EL (cell line): ENCODE results near the gene ST6GALNAC6.
A peak's percentile ranks its signal among the peaks of the same experiment; 100 is the strongest.

ENCODE experiments used
- DNase-seq: peaks from one replicate; pipeline ENCODE4 v3.0.0-alpha.2; 2016

The ST6GALNAC6 gene

GRCh38 chr9:127915801-127916719, 16.7 kb upstream of the ST6GALNAC6 start:
- DNase-seq: no peak

GRCh38 chr9:127915325-127915752, 15.9 kb upstream of the ST6GALNAC6 start:
- no peak for DNase-seq

- DNase-seq: no peak
Measured at GRCh38 chr9:127913682-127914081, 14.3 kb upstream of the ST6GALNAC6 start.

GRCh38 chr9:127912882-127913281, 13.5 kb upstream of the ST6GALNAC6 start:
- no peak for DNase-seq

DNA sequence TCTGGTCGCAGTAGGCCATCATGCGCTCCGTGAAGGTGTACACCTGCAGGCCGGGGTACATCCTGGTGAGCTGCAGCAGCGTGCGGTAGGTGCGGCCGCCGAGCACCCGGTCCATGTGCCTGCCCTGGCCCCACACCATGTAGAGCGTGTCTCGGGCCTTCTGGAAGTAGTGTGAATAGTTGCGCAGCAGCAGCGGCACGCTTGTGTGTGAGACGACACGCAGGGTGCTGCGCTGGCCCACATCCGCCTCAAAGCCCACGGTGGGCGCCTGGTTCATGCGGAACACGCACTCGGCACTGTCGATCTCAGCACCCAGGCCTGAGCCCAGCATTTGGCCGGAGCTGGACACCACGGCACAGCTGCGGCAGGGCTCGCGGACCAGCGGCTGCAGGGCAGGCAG, 12.9 kb upstream of the ST6GALNAC6 start:
- no peak for DNase-seq

DNA sequence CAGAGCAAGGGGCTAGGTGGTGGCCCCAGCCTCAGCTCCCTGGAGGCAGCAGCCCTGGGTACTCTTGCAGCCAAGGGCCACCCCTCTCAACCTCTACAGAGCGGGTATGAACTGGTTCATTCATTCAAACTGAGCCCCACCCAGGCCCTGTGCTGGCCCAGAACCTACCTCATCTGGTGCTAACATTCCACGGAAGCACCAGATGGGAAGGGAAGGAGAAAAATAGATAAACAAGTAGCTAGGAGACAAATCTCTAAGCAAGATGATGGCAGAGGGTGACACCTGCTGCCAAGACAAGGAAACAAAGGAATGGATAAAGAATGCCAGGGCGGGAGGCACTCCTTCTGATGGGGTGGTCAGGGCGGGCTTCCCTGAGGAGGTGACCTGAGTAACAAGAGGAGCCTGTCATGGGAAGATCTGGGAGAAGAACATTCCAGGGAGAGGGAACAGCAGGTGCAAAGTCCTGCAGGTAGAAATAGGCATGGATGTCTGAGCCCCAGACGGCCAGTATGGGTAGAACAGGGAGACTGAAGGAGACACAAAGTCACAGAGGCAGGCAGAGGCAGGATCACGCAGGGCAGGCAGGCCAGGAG, 11.3 kb upstream of the ST6GALNAC6 start:
- DNase-seq: peak; percentile 46

DNA sequence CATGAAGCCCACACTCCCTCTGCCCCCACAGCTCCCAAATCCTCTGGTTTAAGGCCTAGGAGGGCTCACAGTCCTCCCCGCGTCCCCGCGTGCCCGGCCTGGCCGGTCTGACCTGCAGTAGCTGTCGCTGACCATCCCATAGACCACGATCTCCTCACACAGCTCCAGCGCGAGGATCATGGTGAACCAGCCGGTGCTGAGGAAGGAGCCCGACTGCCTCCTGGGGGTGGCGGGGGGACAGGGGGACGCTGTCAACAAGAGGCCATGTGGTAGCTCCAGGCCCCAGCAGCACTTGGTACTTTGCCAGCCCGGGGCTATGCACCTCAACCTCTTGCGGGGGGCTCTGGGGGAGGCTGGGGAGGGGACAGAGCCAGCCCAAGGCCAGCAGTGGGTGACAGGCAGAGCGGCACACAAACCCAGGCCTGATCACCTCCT, 10.5 kb upstream of the ST6GALNAC6 start:
- no peak for DNase-seq

DNA sequence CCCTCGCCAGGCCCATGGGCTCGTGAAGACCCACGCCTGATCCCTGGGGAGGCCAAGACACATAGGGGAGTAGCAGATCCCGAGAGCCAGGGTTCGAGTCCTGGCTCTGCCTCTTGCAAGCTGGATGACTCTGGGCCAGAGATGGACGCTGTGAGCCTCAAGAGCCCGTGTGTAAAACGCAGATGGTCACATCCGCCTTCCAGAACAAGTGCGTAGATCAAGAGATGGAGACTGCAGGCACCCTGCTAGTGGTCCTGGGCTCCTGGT, 9.2 kb upstream of the ST6GALNAC6 start:
- no peak for DNase-seq

DNA sequence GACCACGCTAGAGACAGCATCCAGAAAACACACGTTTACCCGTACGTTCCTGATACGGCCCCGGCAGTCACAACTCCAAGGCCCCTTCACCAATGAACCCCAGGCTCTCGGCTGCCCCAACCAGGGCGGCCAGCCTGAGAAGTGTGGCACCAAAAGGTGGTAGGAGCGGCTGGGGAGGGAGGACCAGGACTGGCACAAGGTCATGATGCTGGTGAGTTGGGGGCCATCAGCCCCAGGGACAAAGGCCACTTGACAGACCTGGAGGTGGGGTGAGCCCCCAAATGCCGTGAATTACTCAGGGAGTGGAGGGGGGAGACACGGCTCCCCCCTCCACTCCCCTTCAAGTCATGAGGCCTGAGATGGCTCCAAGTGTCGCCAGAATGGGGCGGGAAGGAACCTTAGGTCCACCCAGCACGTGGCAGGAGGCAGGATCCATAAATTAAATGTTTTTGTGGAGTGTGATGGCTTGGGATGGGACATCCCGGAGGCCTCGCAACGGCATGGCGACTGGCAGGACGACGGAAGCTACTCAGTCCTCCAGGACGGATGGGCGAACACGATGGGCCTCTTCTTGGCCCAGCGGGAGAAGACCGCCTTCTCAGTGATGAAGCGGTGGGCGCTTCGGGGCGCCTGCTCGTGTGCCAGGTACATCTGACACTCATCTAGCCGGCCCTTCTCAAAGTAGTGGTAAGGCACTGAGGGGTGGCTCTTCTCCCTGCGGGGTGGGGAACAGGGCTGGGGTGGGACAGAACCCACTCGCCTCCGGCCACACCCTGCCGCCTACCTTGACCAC, 8.7 kb upstream of the ST6GALNAC6 start:
- no peak for DNase-seq

DNA sequence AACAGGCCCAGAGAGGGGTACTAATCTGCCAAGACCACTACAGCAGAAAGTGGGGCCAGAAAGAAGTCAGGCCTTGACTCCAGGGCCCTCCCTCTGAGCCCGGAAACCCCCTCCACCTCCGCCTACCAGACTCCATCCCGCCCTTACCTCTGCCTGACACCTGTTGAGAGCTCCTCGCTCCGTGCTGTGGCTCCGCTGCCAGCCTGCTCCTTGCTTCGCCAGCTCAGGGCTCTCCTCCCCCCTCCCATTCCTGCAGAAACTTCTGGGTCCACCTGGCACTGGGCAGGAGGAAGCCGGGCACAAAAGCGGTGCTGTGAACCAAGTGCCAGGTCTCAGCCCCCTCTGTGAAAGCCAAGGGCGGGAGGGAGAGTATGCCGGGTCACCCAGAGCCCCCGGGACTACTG, 6.4 kb upstream of the ST6GALNAC6 start:
- no peak for DNase-seq

GRCh38 chr9:127905004-127905728, 5.8 kb upstream of the ST6GALNAC6 start:
- no peak for DNase-seq

GRCh38 chr9:127904561-127905003, 5.2 kb upstream of the ST6GALNAC6 start:
- no peak for DNase-seq

DNA sequence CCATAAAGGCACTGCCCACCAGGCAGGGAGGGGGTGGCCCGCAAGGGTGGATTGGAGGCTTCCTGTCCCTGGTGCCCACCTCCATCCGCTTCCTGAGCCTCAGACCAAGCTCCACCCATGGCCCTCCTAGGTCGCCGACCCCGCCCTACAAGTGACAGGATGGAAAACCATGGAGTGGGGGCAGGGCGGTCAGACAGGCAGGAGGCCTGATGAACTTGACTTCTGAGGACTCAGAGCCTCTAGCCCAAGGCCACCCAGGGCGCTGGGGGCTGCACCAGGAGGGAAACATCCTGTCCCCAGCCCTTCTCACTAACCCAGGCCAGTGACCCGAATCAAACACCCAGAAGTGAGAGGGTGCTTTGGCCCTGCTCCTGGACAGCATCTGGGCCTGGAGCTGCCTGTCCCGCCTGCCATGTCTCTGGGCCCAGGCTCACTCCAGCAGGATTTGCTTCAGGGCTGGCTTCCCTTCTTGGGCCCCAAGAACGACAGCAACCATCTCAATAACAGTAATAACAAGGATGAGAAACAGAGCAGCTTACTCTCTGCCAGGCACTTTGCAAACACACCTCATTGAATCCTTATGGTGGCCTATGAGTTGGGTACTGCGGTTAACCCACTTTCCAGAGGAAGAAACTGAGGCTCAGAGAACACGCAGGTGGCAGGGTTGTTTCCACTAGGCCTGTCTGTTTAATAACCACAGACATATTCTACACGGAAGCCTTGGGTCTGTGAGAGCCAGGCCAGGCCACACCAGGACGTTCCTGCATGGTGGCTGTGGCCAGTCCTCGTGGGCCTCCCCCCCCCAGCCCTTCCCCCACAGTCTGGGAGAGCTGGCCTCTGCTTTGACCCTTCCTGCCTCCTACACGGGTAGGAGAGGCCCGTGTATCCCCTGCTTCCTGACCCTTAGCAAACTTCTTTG, 4.4 kb upstream of the ST6GALNAC6 start:
- DNase-seq: no peak

GRCh38 chr9:127898433-127899127, 823 bp downstream of the ST6GALNAC6 start:
- peak; percentile 82 for DNase-seq

DNA sequence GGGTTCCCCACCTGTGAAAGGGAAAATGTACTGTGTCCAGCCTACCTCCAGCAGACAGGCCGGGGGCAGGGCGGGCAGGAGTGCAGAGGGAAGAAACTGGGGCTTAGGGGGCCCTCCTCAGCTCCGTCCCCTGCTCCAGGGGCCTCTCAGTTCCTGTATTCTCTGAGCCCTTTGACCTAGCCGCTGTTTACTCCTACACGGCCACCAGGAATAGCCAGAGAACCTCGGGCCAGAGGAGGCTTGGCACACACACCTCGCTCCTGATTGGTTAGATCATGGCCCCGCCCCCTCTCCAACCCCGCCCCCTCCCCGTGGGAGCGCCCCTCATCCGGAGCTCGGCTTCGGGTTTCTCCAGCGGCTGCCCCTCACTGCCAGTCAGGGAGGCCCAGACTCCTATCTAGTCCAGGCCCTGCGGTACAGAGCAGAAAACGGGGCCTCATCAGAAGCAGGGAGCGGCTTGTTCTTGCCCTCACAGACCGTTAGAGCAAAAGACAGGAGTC, 2.2 kb downstream of the ST6GALNAC6 start:
- peak; percentile 65 for DNase-seq

GRCh38 chr9:127896395-127897192, 2.8 kb downstream of the ST6GALNAC6 start:
- no peak for DNase-seq

DNA sequence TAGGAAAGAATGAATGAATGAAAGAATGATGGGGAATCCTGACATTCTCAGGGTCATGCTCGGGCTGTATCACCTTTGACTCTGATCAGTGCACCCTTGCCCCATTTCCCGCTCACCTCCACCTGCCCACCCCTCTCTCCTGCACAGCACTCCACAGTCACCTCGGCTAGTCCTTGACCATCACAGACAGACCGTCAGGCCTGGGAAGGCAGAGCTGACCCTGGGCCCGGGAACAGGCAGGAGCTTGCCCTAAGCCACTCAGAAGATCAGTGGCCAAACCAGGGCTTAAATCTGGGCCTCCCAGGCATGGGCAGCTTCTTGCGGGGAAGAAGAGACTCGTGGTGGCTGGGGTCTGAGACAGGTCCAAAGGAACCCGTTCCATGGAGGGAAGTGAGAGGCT, 3.6 kb downstream of the ST6GALNAC6 start:
- no peak for DNase-seq

DNA sequence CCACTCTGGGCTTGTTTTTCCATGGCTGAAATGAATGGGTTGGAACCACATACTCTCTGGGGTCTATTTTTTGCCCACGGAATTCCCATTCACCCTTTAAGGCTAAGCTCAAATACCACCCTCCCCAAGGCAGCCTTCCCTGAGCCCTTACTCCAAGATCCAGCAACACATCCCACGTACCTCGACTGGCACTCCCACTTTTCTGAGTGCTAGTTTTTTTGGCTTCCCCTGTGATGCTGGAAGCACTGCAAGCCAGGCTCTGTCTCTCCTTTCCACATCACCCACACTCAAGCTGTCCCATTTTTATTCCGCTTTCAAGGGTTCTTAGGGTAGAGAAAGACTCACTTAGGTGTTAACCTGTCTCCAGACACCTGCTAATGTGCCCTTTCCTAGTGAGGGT, 6.0 kb downstream of the ST6GALNAC6 start:
- no peak for DNase-seq

GRCh38 chr9:127892831-127893230, 6.6 kb downstream of the ST6GALNAC6 start:
- no peak for DNase-seq

- DNase-seq: no peak
Measured at GRCh38 chr9:127890053-127890452, 9.3 kb downstream of the ST6GALNAC6 start.
